Fibroblast of mammary gland (primary cell): ENCODE results near the gene LRRC58.
"Not testable (repeated sequence)": the region's sequence is repeated elsewhere in the genome, so short reads cannot be mapped to it uniquely, and the experiment has no call there.

Source experiments
- DNase-seq: peaks from one replicate; pipeline ENCODE4 v3.0.0-alpha.2; 2010; ENCODE audit warnings: low read depth
- H3K4me3 ChIP-seq: 2 replicates; pipeline ENCODE4 v1.5.1; 2011; ENCODE audit warnings: low read depth, mild to moderate bottlenecking, low read length, moderate library complexity; ENCODE audit not compliant: control insufficient read depth
- TF ChIP-seq, protein P1 (sequence below): conservative IDR thresholded peaks from 2 replicates; pipeline ENCODE4 v1.5.1; 2011; ENCODE audit warnings: low read depth, low read length, inconsistent platforms; ENCODE audit not compliant: control insufficient read depth, insufficient read depth

The LRRC58 gene

DNA sequence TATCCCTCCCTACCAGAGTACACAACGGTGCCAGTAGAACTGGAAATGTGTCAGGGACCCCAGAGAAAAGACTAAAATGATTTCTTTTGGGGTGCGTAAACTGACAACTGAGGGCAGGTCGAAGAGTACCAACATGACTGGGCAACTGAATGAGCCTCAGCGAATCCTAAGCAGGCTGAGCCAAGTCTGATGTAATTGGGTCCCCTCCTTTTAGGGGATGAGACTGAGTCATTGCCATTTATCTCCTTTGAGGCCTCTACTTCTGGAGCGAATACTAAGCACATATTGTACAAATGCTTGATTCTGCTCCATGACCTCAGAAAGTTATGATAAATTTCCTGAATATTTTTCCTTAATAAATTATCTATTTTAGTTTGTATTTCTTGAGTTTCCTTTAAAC is 46.8 kb downstream of the LRRC58 start:
- no peak overlapping the region for H3K4me3 ChIP-seq
- peak; percentile 85 for DNase-seq
- TF ChIP-seq, protein P1, sequence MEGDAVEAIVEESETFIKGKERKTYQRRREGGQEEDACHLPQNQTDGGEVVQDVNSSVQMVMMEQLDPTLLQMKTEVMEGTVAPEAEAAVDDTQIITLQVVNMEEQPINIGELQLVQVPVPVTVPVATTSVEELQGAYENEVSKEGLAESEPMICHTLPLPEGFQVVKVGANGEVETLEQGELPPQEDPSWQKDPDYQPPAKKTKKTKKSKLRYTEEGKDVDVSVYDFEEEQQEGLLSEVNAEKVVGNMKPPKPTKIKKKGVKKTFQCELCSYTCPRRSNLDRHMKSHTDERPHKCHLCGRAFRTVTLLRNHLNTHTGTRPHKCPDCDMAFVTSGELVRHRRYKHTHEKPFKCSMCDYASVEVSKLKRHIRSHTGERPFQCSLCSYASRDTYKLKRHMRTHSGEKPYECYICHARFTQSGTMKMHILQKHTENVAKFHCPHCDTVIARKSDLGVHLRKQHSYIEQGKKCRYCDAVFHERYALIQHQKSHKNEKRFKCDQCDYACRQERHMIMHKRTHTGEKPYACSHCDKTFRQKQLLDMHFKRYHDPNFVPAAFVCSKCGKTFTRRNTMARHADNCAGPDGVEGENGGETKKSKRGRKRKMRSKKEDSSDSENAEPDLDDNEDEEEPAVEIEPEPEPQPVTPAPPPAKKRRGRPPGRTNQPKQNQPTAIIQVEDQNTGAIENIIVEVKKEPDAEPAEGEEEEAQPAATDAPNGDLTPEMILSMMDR = no peak

DNA sequence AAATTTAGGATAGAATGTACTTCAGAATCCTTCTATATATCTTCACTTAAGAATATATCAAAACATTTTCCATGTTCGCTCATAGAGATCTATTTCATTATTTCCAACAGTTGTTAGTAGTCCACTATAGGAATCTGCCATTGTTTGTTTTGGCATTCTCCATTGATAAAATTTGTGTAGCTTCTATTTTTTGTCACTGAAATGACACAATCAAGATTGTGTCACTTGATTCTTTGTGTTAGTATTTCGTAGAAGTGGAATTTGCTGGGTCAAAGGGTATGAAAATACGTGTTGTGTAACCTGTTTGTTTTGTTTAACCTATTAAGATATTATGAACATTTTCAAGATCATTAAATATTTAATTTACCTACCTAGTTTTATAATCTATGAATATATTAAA is 48.2 kb downstream of the LRRC58 start:
- TF ChIP-seq, protein P1 = no peak

GRCh38 chr3:120299403-120299802 is 49.8 kb downstream of the LRRC58 start:
- TF ChIP-seq, protein P1 = no peak
- H3K4me3 ChIP-seq = no peak overlapping the region
- DNase-seq = peak; percentile 30

More for the DNA sequence above, 48.2 kb downstream of the LRRC58 start:
- DNase-seq = no peak
- no peak overlapping the region for H3K4me3 ChIP-seq

GRCh38 chr3:120298996-120299395 is 50.2 kb downstream of the LRRC58 start:
- no peak for DNase-seq
- TF ChIP-seq, protein P1 = no peak
- no peak overlapping the region for H3K4me3 ChIP-seq

DNA sequence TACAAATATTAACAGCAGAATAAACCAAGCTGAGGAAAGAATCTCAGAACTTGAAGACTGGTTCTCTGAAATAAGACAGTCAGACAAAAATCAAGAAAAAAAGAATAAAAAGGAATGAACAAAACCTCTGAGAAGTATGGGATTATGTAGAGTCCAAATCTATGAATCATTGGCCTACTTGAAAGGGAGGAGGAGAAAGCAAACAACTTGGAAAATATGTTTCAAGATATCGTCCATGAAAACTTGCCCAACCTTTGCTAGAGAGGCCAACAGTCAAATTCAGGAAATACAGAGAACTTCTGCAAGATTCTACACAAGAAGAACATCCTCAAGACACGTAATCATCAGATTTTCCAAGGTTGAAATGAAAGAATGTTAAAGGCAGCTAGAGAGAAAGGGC is 57.6 kb downstream of the LRRC58 start:
- not testable (repeated sequence) for H3K4me3 ChIP-seq, DNase-seq

- no peak for DNase-seq
- TF ChIP-seq, protein P1 = no peak
- no peak overlapping the region for H3K4me3 ChIP-seq
Measured at GRCh38 chr3:120289636-120290035, 59.5 kb downstream of the LRRC58 start.

GRCh38 chr3:120286465-120286864 is 62.7 kb downstream of the LRRC58 start:
- DNase-seq = no peak
- H3K4me3 ChIP-seq = no peak overlapping the region
- TF ChIP-seq, protein P1 = no peak
